HAP-1 (cell line): ENCODE data around the gene RCL1.

Source experiments
- DNase-seq, 2 experiments: peaks; one replicate each; pipeline ENCODE4 v3.0.0-alpha.2; 2016 to 2020; ENCODE audit warnings: low spot score in 2 of 2
- H3K27me3 ChIP-seq: fragments of 250-450 bp; sonication (Bioruptor Pico); 2 replicates; pipeline ENCODE4 v1.5.1; 2020; ENCODE audit warnings: low read depth, mild to moderate bottlenecking, moderate library complexity
- H3K36me3 ChIP-seq: fragments of 250-450 bp; sonication (Bioruptor Pico); replicated peaks from 2 replicates; pipeline ENCODE4 v1.5.1; 2020; ENCODE audit warnings: mild to moderate bottlenecking
- H3K4me1 ChIP-seq: fragments of 250-450 bp; sonication (Bioruptor Pico); 2 replicates; pipeline ENCODE4 v1.5.1; 2020; ENCODE audit warnings: mild to moderate bottlenecking
- H3K4me3 ChIP-seq: fragments of 250-450 bp; sonication (Bioruptor Pico); 2 replicates; pipeline ENCODE4 v1.5.1; 2020; ENCODE audit warnings: mild to moderate bottlenecking, moderate library complexity
- H3K9me3 ChIP-seq: fragments of 250-450 bp; sonication (Bioruptor Pico); 2 replicates; pipeline ENCODE4 v1.5.1; 2020; ENCODE audit warnings: mild to moderate bottlenecking, moderate library complexity
- in situ Hi-C: fragments of 300-500 bp; cut with MboI; formaldehyde crosslinking; loops from 3 replicates; pipeline ENCODE4 v1.14.3; 2020; ENCODE audit warnings: low sequenced_read_pairs, inconsistent platforms, mixed read lengths

Gene RCL1

DNA sequence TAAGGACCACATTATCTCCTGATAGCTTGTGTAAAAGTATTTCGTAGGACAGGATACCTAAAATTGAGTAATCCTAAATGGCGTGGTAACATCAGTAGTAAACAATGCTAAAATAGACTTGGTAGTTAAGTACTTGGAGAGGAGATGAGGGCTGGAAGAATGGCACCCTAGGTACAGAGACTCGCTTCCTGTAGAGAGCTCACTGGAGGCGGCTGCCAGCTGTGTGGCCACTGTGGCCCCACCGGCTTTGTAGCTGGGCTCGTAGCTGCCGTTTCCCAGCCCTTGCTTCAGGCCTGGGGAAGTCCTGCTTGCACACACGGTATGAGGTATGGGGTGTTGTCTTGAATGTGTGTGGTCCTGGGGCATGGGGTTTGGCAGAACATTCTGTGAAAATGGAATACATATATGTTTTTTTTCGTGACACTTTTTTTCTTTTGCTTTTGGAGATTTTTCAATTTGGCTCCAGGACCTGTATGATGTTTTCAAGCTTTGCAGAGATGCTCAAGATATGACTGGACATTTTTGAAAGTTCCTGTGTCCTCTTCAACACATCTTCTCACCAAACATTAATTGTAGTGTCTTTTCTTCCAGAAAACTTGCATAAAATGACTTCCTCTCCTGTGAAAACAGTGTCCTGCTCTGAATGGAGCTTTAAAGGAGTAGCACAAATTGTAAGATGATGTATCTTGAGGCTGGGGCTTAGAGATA is 58.0 kb downstream of the RCL1 start:
- H3K9me3 ChIP-seq, result no peaks in the 10 kb centered on the region
- H3K27me3 ChIP-seq, result no peaks in the 10 kb centered on the region
- H3K4me3 ChIP-seq, result no peak overlapping the region
- in situ Hi-C loops, result no loop called here
- peaks cover 46% of the 10 kb centered on the region for H3K36me3 ChIP-seq
- no peak for DNase-seq
- no peaks in the 10 kb centered on the region for H3K4me1 ChIP-seq

GRCh38 chr9:4852419-4852818 is 59.7 kb downstream of the RCL1 start:
- Histone ChIP-seq H3K27me3 (no peaks in the 10 kb centered on the region), H3K36me3 (peaks cover 49% of the 10 kb centered on the region), H3K4me3 (no peak overlapping the region), H3K4me1 (peaks cover 3% of the 10 kb centered on the region; the same call in 1 of the 2 replicates), H3K9me3 (no peaks in the 10 kb centered on the region)
- no peak for DNase-seq
- in situ Hi-C loops, result no loop called here

GRCh38 chr9:4854265-4854590 is 61.5 kb downstream of the RCL1 start:
- Histone ChIP-seq H3K4me3 (no peak overlapping the region), H3K4me1 (peaks cover 3% of the 10 kb centered on the region; the same call in 1 of the 2 replicates), H3K36me3 (peaks cover 54% of the 10 kb centered on the region), H3K27me3 (no peaks in the 10 kb centered on the region), H3K9me3 (no peaks in the 10 kb centered on the region)
- in situ Hi-C loops, result no loop called here
- no peak for DNase-seq

GRCh38 chr9:4855841-4856240 is 63.1 kb downstream of the RCL1 start:
- DNase-seq, result no peak
- H3K36me3 ChIP-seq, result peaks cover 57% of the 10 kb centered on the region
- H3K27me3 ChIP-seq, result no peaks in the 10 kb centered on the region
- H3K9me3 ChIP-seq, result no peaks in the 10 kb centered on the region
- in situ Hi-C loops, result no loop called here
- H3K4me3 ChIP-seq, result no peak overlapping the region
- peaks cover 3% of the 10 kb centered on the region; the same call in 1 of the 2 replicates for H3K4me1 ChIP-seq

DNA sequence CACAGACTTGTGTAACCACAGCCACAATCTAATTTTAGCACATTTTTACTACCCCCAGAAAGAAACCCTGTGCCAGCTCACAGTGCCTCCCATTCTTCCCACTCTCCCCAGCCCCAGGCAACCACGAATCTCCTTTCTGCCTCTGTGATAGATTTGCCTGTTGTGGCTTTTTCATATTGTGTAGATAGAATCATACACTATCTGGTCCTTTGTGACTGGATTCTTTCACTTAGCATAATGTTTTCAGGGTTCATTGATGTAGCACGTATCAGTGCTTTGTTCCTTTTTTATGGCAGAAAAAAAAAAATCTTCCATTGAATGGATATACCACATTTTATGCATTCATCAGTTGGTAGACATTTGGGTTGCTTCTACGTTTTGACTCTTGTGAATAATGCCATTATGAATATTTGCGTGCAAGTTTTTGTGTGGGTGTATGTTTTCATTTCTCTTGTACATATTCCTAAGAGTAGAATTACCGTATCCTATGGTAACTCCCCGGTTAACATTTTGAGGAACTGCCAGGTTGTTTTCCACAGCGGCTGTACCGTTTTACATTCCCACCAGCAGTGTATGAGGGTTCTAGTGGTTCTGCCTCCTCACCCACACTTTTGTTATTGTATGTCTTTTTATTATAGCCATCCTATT is 64.5 kb downstream of the RCL1 start:
- no peak for DNase-seq
- Histone ChIP-seq H3K4me3 (no peak overlapping the region), H3K36me3 (peaks cover 55% of the 10 kb centered on the region), H3K9me3 (no peaks in the 10 kb centered on the region), H3K27me3 (no peaks in the 10 kb centered on the region), H3K4me1 (peaks cover 3% of the 10 kb centered on the region; the same call in 1 of the 2 replicates)
- in situ Hi-C loops, result no loop called here

GRCh38 chr9:4859035-4859434 is 66.3 kb downstream of the RCL1 start:
- no peaks in the 10 kb centered on the region for H3K9me3 ChIP-seq
- in situ Hi-C loops, result no loop called here
- no peak for DNase-seq
- H3K4me1 ChIP-seq, result peaks cover 3% of the 10 kb centered on the region; the same call in 1 of the 2 replicates
- no peaks in the 10 kb centered on the region for H3K27me3 ChIP-seq
- H3K4me3 ChIP-seq, result no peak overlapping the region
- H3K36me3 ChIP-seq, result peaks cover 51% of the 10 kb centered on the region

GRCh38 chr9:4860383-4860782 is 67.6 kb downstream of the RCL1 start:
- H3K4me3 ChIP-seq, result no peak overlapping the region
- in situ Hi-C loops, result no loop called here
- no peak for DNase-seq
- H3K27me3 ChIP-seq, result no peaks in the 10 kb centered on the region
- no peaks in the 10 kb centered on the region for H3K9me3 ChIP-seq
- peaks cover 3% of the 10 kb centered on the region; the same call in 1 of the 2 replicates for H3K4me1 ChIP-seq
- peaks cover 46% of the 10 kb centered on the region for H3K36me3 ChIP-seq

DNA sequence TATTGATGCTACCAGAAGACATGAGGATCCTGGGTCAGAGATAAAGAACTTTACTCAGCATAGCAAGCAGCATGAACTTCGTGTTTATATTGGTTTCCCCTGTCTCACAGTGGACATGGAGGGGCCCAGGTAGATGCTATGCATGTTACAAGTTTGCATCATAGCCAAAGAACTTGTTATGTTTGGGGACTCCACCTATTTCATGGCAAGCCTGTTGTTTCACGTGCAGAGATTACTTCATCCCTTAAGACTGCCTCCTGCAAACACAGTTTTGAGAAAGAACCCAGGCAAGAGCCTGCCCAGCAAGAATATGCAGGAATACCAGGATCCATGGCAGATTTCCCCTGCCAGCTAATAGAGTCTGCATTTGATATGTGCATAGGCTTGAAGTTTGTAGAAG is 68.4 kb downstream of the RCL1 start:
- in situ Hi-C loops, result no loop called here
- peaks cover 49% of the 10 kb centered on the region for H3K36me3 ChIP-seq
- H3K9me3 ChIP-seq, result no peaks in the 10 kb centered on the region
- H3K4me3 ChIP-seq, result no peak overlapping the region
- H3K4me1 ChIP-seq, result peaks cover 3% of the 10 kb centered on the region; the same call in 1 of the 2 replicates
- no peaks in the 10 kb centered on the region for H3K27me3 ChIP-seq
- no peak for DNase-seq

- Histone ChIP-seq H3K36me3 (peaks cover 44% of the 10 kb centered on the region), H3K27me3 (no peaks in the 10 kb centered on the region), H3K9me3 (no peaks in the 10 kb centered on the region), H3K4me1 (peaks cover 1% of the 10 kb centered on the region; the same call in 1 of the 2 replicates), H3K4me3 (no peak overlapping the region)
- no peak for DNase-seq
- in situ Hi-C loops, result no loop called here
These were observed 69.2 kb downstream of the RCL1 start for GRCh38 chr9:4861736-4862451.

GRCh38 chr9:4862506-4863250 is 69.9 kb downstream of the RCL1 start:
- H3K4me1 ChIP-seq, result no peaks in the 10 kb centered on the region
- DNase-seq, result no peak
- in situ Hi-C loops, result no loop called here

GRCh38 chr9:4864234-4864661 is 71.5 kb downstream of the RCL1 start:
- in situ Hi-C loops, result no loop called here
- H3K9me3 ChIP-seq, result no peaks in the 10 kb centered on the region
- H3K36me3 ChIP-seq, result peaks cover 30% of the 10 kb centered on the region
- H3K4me1 ChIP-seq, result no peaks in the 10 kb centered on the region
- no peaks in the 10 kb centered on the region for H3K27me3 ChIP-seq
- no peak for DNase-seq
- no peak overlapping the region for H3K4me3 ChIP-seq

More at GRCh38 chr9:4862506-4863250, 69.9 kb downstream of the RCL1 start:
- Histone ChIP-seq H3K4me3 (no peak overlapping the region), H3K27me3 (no peaks in the 10 kb centered on the region), H3K36me3 (peaks cover 36% of the 10 kb centered on the region), H3K9me3 (no peaks in the 10 kb centered on the region)

- no peaks in the 10 kb centered on the region for H3K9me3 ChIP-seq
- DNase-seq, result no peak
- in situ Hi-C loops, result no loop called here
- H3K4me1 ChIP-seq, result no peaks in the 10 kb centered on the region
- peaks cover 26% of the 10 kb centered on the region for H3K36me3 ChIP-seq
- no peaks in the 10 kb centered on the region for H3K27me3 ChIP-seq
- no peak overlapping the region for H3K4me3 ChIP-seq
These were observed 72.0 kb downstream of the RCL1 start for GRCh38 chr9:4864698-4865097.

DNA sequence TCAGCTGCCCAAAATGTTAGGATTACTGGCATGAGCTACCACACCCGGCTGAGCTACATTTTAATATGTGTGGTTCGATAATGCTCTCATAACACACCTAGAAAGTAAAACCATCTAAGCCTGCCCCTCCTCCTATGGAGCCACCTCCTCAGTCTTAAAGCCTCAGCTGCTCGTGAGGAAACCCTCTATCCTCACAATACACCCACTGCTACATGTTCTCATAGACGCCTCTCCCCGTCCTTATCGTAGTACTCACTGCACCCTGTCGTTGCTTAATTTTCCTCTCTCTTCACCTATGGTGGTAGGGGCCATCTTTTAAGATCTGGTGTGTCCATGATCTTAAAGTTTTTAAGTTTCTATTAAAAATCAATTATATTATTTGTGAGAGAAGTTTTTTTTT is 72.9 kb downstream of the RCL1 start:
- no peak overlapping the region for H3K4me3 ChIP-seq
- H3K27me3 ChIP-seq, result no peaks in the 10 kb centered on the region
- no peak for DNase-seq
- no peaks in the 10 kb centered on the region for H3K9me3 ChIP-seq
- in situ Hi-C loops, result no loop called here
- H3K36me3 ChIP-seq, result peaks cover 17% of the 10 kb centered on the region
- no peaks in the 10 kb centered on the region for H3K4me1 ChIP-seq
